Measurements from ENCODE around the gene LSS.
A peak's percentile ranks its signal among the peaks of the same experiment; 100 is the strongest.

Gene LSS

GRCh38 chr21:46228345-46229051 lies at the start of gene LSS:
TSS of gene LSS (minus strand) at chr21:46228774. CDS start at chr21:46228745, 29 bp downstream.
- DNase-seq (ENCODE audit: low read depth, low spot score): peak; percentile 80

- DNase-seq (ENCODE audit: low read depth, low spot score): no peak
Observed at GRCh38 chr21:46274797-46275390, 46.3 kb upstream of the LSS start.

- no peak for DNase-seq (ENCODE audit: low read depth, low spot score)
Observed at GRCh38 chr21:46273341-46273740, 44.8 kb upstream of the LSS start.

- no peak for DNase-seq (ENCODE audit: low read depth, low spot score)
Observed at GRCh38 chr21:46269466-46269865, 40.9 kb upstream of the LSS start.

- DNase-seq (ENCODE audit: low read depth, low spot score): no peak
Observed at GRCh38 chr21:46268371-46268770, 39.8 kb upstream of the LSS start.

GRCh38 chr21:46266946-46267345 lies 38.4 kb upstream of the LSS start:
- no peak for DNase-seq (ENCODE audit: low read depth, low spot score)

- DNase-seq (ENCODE audit: low read depth, low spot score): no peak
Observed at GRCh38 chr21:46265736-46266525, 37.4 kb upstream of the LSS start.

- no peak for DNase-seq (ENCODE audit: low read depth, low spot score)
Observed at GRCh38 chr21:46264690-46265144, 36.1 kb upstream of the LSS start.

- DNase-seq (ENCODE audit: low read depth, low spot score): no peak
Observed at GRCh38 chr21:46264046-46264689, 35.6 kb upstream of the LSS start.

- no peak for DNase-seq (ENCODE audit: low read depth, low spot score)
Observed at GRCh38 chr21:46256501-46256994, 28.0 kb upstream of the LSS start.

GRCh38 chr21:46255758-46256337 lies 27.3 kb upstream of the LSS start:
- DNase-seq (ENCODE audit: low read depth, low spot score): no peak

GRCh38 chr21:46255166-46255565 lies 26.6 kb upstream of the LSS start:
- DNase-seq (ENCODE audit: low read depth, low spot score): no peak

- DNase-seq (ENCODE audit: low read depth, low spot score): no peak
Observed at GRCh38 chr21:46254208-46254975, 25.8 kb upstream of the LSS start.

- no peak for DNase-seq (ENCODE audit: low read depth, low spot score)
Observed at GRCh38 chr21:46253610-46254124, 25.1 kb upstream of the LSS start.

- DNase-seq (ENCODE audit: low read depth, low spot score): no peak
Observed at GRCh38 chr21:46252840-46253239, 24.3 kb upstream of the LSS start.

- DNase-seq (ENCODE audit: low read depth, low spot score): no peak
Observed at GRCh38 chr21:46250146-46250725, 21.7 kb upstream of the LSS start.

- no peak for DNase-seq (ENCODE audit: low read depth, low spot score)
Observed at GRCh38 chr21:46248827-46249226, 20.3 kb upstream of the LSS start.

GRCh38 chr21:46248422-46248782 lies 19.8 kb upstream of the LSS start:
- DNase-seq (ENCODE audit: low read depth, low spot score): no peak

- no peak for DNase-seq (ENCODE audit: low read depth, low spot score)
Observed at GRCh38 chr21:46247699-46248421, 19.3 kb upstream of the LSS start.

- no peak for DNase-seq (ENCODE audit: low read depth, low spot score)
Observed at GRCh38 chr21:46246345-46246744, 17.8 kb upstream of the LSS start.
